HFFc6 (cell line): Measurements from ENCODE around the gene CNN3. TPM values are rescaled to one million over a fixed set of nuclear protein-coding genes. Genes with fewer than 3 reads are reported as not detected.
A peak's percentile ranks its signal among the peaks of the same experiment; 100 is the strongest.

ENCODE experiments used
- DNase-seq: peaks from one replicate; pipeline ENCODE4 v3.0.0-alpha.2; 2018
- H3K27ac Mint-ChIP-seq: 2 replicates; pipeline ENCODE4 v1.8.0; 2020; ENCODE audit warnings: mild to moderate bottlenecking, mixed read lengths
- H3K27me3 Mint-ChIP-seq: 2 replicates; pipeline ENCODE4 v1.8.0; 2021; ENCODE audit warnings: mild to moderate bottlenecking, moderate library complexity, mixed read lengths; ENCODE audit not compliant: insufficient read depth
- H3K36me3 Mint-ChIP-seq: 2 replicates; pipeline ENCODE4 v1.8.0; 2021; ENCODE audit warnings: low read depth, mixed read lengths
- H3K4me1 Mint-ChIP-seq: 2 replicates; pipeline ENCODE4 v1.8.0; 2020; ENCODE audit warnings: low read depth, mixed read lengths
- H3K4me3 Mint-ChIP-seq: 2 replicates; pipeline ENCODE4 v1.8.0; 2020; ENCODE audit warnings: mild to moderate bottlenecking, moderate library complexity, mixed read lengths
- H3K9me3 Mint-ChIP-seq: 2 replicates; pipeline ENCODE4 v1.8.0; 2020; ENCODE audit warnings: mild to moderate bottlenecking, mixed read lengths
- total RNA-seq, 6 experiments: library from RNA; stranded (reverse); fragmentation: NEBNext Ultra II Directional; extraction: Animal tissue kit (Norgen Biotek cat#: 25700); gene quantifications; 2 replicates in 1 of 6; 3 replicates in 5 of 6; pipeline ENCODE4 v1.2.3, GENCODE V29; 2021
- TF ChIP-seq, protein P1 (sequence below): fragments of 200-600 bp; sonication (generic); IDR thresholded peaks from 2 replicates; pipeline ENCODE4 v1.5.0; 2021; ENCODE audit warnings: antibody characterized with exemption, mild to moderate bottlenecking

CNN3 gene
- total RNA-seq, 6 experiments from 2014 or later, result 210 to 253 (median 232) TPM

DNA sequence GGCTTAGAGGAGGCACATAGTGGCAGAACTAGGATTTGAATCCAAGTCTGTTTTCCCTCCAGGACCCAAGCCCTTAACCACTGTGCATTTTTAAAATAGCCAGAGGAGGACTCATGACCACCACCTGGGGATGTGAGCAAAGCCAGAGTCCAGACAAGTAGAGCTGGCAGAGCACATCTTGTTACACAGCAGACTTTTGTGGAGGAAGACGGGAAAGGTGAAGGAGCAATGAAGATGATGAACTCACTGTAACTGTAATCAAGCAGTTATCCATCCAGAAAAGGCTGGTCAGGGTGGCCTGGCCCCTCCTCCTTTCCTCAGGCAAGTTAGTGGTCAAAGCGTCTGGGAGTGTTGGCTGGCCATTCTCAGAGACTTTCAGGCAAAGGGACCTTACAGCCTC lies 55.9 kb downstream of the CNN3 start:
- no peak overlapping the region for H3K27ac Mint-ChIP-seq

DNA sequence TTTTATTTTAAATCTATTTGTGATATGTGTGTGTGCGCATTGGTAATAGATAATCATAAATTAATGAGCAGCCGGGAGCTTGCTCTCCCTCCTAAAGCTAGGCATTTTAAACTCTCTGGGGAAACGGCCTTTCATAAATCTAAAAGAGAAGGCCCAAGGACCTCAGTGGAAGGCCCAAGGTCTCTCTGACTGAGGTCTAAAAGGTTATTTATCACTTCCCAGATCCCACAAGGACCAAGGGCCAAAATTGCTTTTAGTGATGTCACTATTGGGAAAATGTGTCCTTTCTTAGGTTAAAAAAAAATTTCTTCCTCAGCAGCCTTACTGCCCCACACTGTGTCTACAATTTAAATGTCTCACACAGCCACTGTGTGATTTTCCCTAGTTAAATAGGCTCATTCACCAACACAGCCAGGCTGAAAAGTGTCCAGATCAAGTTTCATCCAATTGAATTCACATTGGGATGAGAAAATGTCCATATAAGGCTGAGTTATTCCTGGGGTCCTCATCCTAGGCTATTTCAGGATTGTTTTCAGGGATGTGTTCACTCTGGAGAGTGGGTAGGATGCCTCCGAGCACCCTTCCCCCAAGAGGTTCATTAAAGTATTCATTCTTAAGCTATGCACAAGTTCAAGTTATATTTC lies 60.6 kb downstream of the CNN3 start:
- TF ChIP-seq, protein P1, sequence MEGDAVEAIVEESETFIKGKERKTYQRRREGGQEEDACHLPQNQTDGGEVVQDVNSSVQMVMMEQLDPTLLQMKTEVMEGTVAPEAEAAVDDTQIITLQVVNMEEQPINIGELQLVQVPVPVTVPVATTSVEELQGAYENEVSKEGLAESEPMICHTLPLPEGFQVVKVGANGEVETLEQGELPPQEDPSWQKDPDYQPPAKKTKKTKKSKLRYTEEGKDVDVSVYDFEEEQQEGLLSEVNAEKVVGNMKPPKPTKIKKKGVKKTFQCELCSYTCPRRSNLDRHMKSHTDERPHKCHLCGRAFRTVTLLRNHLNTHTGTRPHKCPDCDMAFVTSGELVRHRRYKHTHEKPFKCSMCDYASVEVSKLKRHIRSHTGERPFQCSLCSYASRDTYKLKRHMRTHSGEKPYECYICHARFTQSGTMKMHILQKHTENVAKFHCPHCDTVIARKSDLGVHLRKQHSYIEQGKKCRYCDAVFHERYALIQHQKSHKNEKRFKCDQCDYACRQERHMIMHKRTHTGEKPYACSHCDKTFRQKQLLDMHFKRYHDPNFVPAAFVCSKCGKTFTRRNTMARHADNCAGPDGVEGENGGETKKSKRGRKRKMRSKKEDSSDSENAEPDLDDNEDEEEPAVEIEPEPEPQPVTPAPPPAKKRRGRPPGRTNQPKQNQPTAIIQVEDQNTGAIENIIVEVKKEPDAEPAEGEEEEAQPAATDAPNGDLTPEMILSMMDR, result no peak
- Mint-ChIP-seq H3K36me3 (no peaks in the 10 kb centered on the region), H3K4me3 (peak overlapping the region; percentile 61), H3K27ac (peak overlapping the region; percentile 83), H3K4me1 (peaks cover 65% of the 10 kb centered on the region), H3K27me3 (no peaks in the 10 kb centered on the region; the same call in 1 of the 2 replicates), H3K9me3 (no peaks in the 10 kb centered on the region)
- DNase-seq, result peak; percentile 25

More for the DNA sequence above, 55.9 kb downstream of the CNN3 start:
- Mint-ChIP-seq H3K4me3 (no peak overlapping the region), H3K9me3 (no peaks in the 10 kb centered on the region), H3K27me3 (peaks cover 5% of the 10 kb centered on the region; the same call in 1 of the 2 replicates), H3K4me1 (peaks cover 46% of the 10 kb centered on the region), H3K36me3 (no peaks in the 10 kb centered on the region)
- TF ChIP-seq, protein P1, result no peak
- no peak for DNase-seq

DNA sequence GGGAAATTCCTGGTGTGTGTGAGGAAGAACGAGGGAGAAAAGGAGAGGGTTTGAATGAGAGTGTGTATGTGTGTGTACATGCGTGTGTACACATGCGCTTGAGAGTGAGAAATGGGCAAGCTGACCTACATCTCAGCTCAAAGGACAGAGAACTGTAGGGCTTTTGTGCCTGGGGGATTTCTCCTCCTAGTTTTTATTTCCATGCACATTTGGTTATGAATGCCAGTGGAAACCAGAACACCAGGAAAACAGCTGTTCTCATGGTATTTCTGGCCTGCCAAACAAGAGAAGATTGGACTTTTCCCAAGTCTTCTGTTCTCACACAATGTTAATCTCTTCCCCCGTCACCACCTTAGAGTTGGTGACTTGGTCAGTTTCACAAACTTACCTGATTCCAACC lies 61.5 kb downstream of the CNN3 start:
- no peaks in the 10 kb centered on the region for H3K9me3 Mint-ChIP-seq
- TF ChIP-seq, protein P1, result no peak
- no peaks in the 10 kb centered on the region; the same call in 1 of the 2 replicates for H3K27me3 Mint-ChIP-seq
- peak overlapping the region; percentile 83 for H3K4me3 Mint-ChIP-seq
- H3K27ac Mint-ChIP-seq, result peak overlapping the region; percentile 97
- DNase-seq, result peak; percentile 40
- peaks cover 59% of the 10 kb centered on the region for H3K4me1 Mint-ChIP-seq
- H3K36me3 Mint-ChIP-seq, result no peaks in the 10 kb centered on the region

DNA sequence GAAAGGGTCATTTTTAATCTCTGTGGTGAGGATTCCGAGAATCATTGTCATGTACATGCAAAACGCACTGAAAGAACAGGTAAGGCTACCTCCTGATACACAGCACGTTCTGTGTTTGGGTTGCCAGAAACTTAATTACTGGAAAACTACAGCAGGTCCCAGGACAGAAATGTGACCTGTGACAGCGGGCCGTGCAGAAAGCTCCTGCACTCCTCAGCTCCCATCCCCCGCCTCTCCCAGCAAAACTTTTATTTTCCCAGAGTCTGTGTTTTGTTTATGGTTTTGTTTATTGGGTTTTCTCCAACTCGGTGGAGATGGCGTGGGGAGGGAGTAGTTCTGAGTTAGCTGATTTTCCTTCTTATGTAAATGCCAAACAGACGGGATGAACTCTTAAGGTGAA lies 62.1 kb downstream of the CNN3 start:
- Mint-ChIP-seq H3K36me3 (no peaks in the 10 kb centered on the region), H3K27me3 (no peaks in the 10 kb centered on the region; the same call in 1 of the 2 replicates), H3K4me3 (peak overlapping the region; percentile 83), H3K27ac (peak overlapping the region; percentile 97), H3K9me3 (no peaks in the 10 kb centered on the region), H3K4me1 (peaks cover 59% of the 10 kb centered on the region)
- TF ChIP-seq, protein P1, result no peak
- DNase-seq, result no peak

DNA sequence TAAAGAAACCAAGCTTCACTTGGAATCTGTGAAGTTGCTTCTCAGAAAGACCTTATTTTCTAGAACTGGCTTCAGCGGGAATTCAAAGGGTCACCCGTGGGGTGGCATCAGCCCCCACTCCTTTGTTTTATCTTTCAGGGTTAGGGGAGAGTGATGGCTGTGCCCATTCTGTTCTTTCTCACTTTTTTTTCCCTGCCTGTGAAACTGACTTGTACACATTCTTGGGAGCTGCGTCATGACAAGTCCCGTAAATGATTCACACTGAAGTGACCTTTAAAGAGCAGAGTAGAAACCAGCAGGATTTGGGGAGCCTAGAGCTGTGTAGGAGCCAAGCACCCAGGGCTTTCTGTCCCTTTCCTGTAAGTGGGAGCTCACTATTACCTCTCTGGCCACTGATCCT lies 63.0 kb downstream of the CNN3 start:
- Mint-ChIP-seq H3K4me1 (peaks cover 64% of the 10 kb centered on the region), H3K27me3 (no peaks in the 10 kb centered on the region; the same call in 1 of the 2 replicates), H3K36me3 (no peaks in the 10 kb centered on the region), H3K27ac (peak overlapping the region; percentile 97), H3K9me3 (no peaks in the 10 kb centered on the region), H3K4me3 (peak overlapping the region; percentile 83)
- TF ChIP-seq, protein P1, result no peak
- DNase-seq, result peak; percentile 85
